K562 (cell line): ENCODE results near the gene NSUN2. TPM values are rescaled to one million over a fixed set of nuclear protein-coding genes. Genes with fewer than 3 reads are reported as not detected.
A peak's percentile ranks its signal among the peaks of the same experiment; 100 is the strongest.

Source experiments
- ADNP ChIP-seq: fragments of 200-800 bp; sonication (Bioruptor generic); IDR thresholded peaks from 2 replicates; pipeline ENCODE4 v1.6.1; 2016; ENCODE audit warnings: missing genetic modification characterization, missing compliant biosample characterization
- ATF7 ChIP-seq: fragments of 450-650 bp; IDR thresholded peaks from 2 replicates; pipeline ENCODE4 v1.7.1; 2014; ENCODE audit warnings: mild to moderate bottlenecking, moderate library complexity
- DMBX1 ChIP-seq: fragments of 250-450 bp; sonication (Bioruptor Pico); IDR thresholded peaks from 2 replicates; pipeline ENCODE4 v1.8.0; 2022; ENCODE audit warnings: inconsistent platforms, mild to moderate bottlenecking, moderate library complexity, borderline replicate concordance
- GABPA ChIP-seq: fragments of 200-800 bp; sonication (Bioruptor generic); conservative IDR thresholded peaks from 2 replicates; pipeline ENCODE4 v1.6.1; 2016; ENCODE audit warnings: low read depth, missing genetic modification characterization, missing compliant biosample characterization
- HCFC1 ChIP-seq: IDR thresholded peaks from 2 replicates; pipeline ENCODE4 v1.6.1; 2012; ENCODE audit warnings: low read depth, low read length, improper control_type of control experiment
- LEF1 ChIP-seq: fragments of 450-650 bp; IDR thresholded peaks from 2 replicates; pipeline ENCODE4 v1.6.1; 2016; ENCODE audit warnings: mild to moderate bottlenecking
- MEIS2 ChIP-seq: fragments of 450-650 bp; IDR thresholded peaks from 2 replicates; pipeline ENCODE4 v1.6.1; 2014; ENCODE audit warnings: mild to moderate bottlenecking; ENCODE audit not compliant: partially characterized antibody
- MYNN ChIP-seq, 2 experiments: sonication (generic); formaldehyde crosslinking in 1 of 2; IDR thresholded peaks; 2 replicates each; pipeline versions ENCODE4 v1.5.0 to v1.6.1; 2016 to 2020; ENCODE audit warnings: antibody characterized with exemption in 1 of 2, missing genetic modification reagents in 1 of 2
- POLR2B ChIP-seq: fragments of 450-650 bp; IDR thresholded peaks from 2 replicates; pipeline ENCODE4 v1.6.1; 2018; ENCODE audit warnings: low read depth; ENCODE audit not compliant: partially characterized antibody
- RB1 ChIP-seq: fragments of 450-650 bp; IDR thresholded peaks from 2 replicates; pipeline ENCODE4 v1.6.1; 2017; ENCODE audit warnings: low read depth, mild to moderate bottlenecking
- ZKSCAN1 ChIP-seq: fragments of 150-350 bp; IDR thresholded peaks from 2 replicates; pipeline ENCODE4 v1.6.1; 2016; ENCODE audit warnings: low read depth, low read length
- ZNF764 ChIP-seq: fragments of 250-450 bp; sonication (Bioruptor Pico); IDR thresholded peaks from 2 replicates; pipeline ENCODE4 v1.4.0; 2020; ENCODE audit warnings: low read depth, mild to moderate bottlenecking, moderate library complexity
- polyA plus RNA-seq, 8 experiments: library from polyadenylated mRNA; depleted of rRNA in 4 of 8; stranded (reverse) in 5 of 8; unstranded in 3 of 8; fragments of >200 nt; fragmentation: Nextera tagmentation in 2 of 8; fragmentation: Illumina TruSeq in 1 of 8; extraction: Ambion mirVana in 2 of 8; extraction: Trizol in 1 of 8; gene quantifications; 2 replicates each; pipeline versions ENCODE4 v1.2.1 to v1.2.3, GENCODE V29; 2011 to 2014; ENCODE audit warnings: inconsistent platforms in 1 of 8, missing spikeins in 1 of 8
- total RNA-seq, 7 experiments: library from RNA; depleted of rRNA in 6 of 7; stranded (reverse); fragments of >200 nt in 6 of 7; fragmentation: Illumina TruSeq in 2 of 7; extraction: Trizol in 2 of 7; gene quantifications; 2 replicates each; pipeline versions ENCODE4 v1.2.1 to v1.2.3, GENCODE V29; 2011 to 2021; ENCODE audit warnings: low replicate concordance in 1 of 7
- TF ChIP-seq, protein P1 (sequence below): conservative IDR thresholded peaks from 2 replicates; pipeline ENCODE4 v1.6.1; 2011; ENCODE audit warnings: low read depth, mild to moderate bottlenecking, low read length; ENCODE audit not compliant: control insufficient read depth
- TF ChIP-seq, protein P2 (sequence below): fragments of 450-650 bp; IDR thresholded peaks from 2 replicates; pipeline ENCODE4 v1.6.1; 2014; ENCODE audit warnings: low read depth, mild to moderate bottlenecking, moderate library complexity, borderline replicate concordance
- TF ChIP-seq, protein P3 (sequence below): fragments of 450-650 bp; formaldehyde crosslinking; IDR thresholded peaks from 2 replicates; pipeline ENCODE4 v1.4.0; 2020; ENCODE audit warnings: mild to moderate bottlenecking, moderate library complexity
- TF ChIP-seq, protein P4 (sequence below), 2 experiments: IDR thresholded peaks; 2 replicates each; pipeline ENCODE4 v1.6.1; 2011; ENCODE audit warnings: borderline replicate concordance in 1 of 2, control low read depth in 1 of 2, low read depth in 1 of 2, low read length in 1 of 2, mild to moderate bottlenecking in 1 of 2, mixed read lengths in 1 of 2, moderate library complexity in 1 of 2; ENCODE audit not compliant: insufficient read depth in 1 of 2, insufficient read length in 1 of 2, poor library complexity in 1 of 2, severe bottlenecking in 1 of 2; ENCODE audit errors: extremely low read depth in 1 of 2
- TF ChIP-seq, protein P5 (sequence below): fragments of 200-800 bp; sonication (Bioruptor generic); IDR thresholded peaks from 2 replicates; pipeline ENCODE4 v1.6.1; 2017; ENCODE audit warnings: missing genetic modification characterization, missing compliant biosample characterization
- TF ChIP-seq, protein P6 (sequence below): fragments of 250-450 bp; sonication (Bioruptor Pico); IDR thresholded peaks from 2 replicates; pipeline ENCODE4 v1.9.0; 2021; ENCODE audit warnings: mild to moderate bottlenecking, inconsistent platforms

NSUN2 gene
- total and polyA plus RNA-seq, 9 of the 15 experiments (the other 6 are each of a cell fraction or from before 2014, with no cell fraction given) = 9.2 to 167 (median 127) TPM

DNA sequence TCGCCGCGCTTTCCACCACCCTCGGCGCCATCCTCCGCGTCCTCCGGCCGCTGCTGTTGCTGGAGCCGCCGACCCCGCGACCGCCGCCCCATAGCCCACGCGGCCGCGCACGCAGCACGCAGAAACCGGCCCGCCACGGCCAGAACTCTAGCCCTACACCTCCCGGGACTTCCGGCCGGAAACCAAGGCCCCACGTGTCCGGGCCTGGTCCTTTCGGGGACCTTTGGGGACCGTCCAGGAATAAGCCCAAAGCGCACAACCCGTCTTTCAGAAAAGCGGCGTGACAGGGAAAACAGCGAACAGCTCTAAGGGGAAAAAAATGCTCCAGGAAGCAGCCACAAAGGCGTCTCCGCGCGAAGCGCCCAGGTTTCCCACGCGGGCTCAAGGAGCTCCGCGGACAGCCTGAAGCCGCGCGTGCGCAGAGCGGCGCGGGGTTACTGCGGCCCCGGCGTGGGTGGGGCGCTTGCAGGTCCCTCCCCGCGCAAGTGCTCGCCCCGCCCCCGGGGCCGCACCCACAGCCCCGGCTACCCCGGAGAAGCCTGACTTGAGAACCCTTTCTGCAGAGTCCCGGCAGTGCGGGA is at the start of gene NSUN2, which contains the start of gene SRD5A1 (continued):
- TF ChIP-seq, protein P1, sequence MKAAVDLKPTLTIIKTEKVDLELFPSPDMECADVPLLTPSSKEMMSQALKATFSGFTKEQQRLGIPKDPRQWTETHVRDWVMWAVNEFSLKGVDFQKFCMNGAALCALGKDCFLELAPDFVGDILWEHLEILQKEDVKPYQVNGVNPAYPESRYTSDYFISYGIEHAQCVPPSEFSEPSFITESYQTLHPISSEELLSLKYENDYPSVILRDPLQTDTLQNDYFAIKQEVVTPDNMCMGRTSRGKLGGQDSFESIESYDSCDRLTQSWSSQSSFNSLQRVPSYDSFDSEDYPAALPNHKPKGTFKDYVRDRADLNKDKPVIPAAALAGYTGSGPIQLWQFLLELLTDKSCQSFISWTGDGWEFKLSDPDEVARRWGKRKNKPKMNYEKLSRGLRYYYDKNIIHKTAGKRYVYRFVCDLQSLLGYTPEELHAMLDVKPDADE = peak; percentile 92
- TF ChIP-seq ADNP (no peak), RB1 (peak; percentile 86), HCFC1 (peak; percentile 74), MYNN (IDR thresholded peaks at IDR 0.05) (no peak), MYNN (CRISPR knock-in tag; IDR thresholded peaks at IDR 0.05) (no peak), ATF7 (peak; percentile 68; the same call in 1 of the 2 replicates), LEF1 (no peak), DMBX1 (CRISPR knock-in tag) (no peak), MEIS2 (peak; percentile 92), GABPA (peak; percentile 96), ZNF764 (CRISPR knock-in tag) (peak; percentile 25; the same call in 1 of the 2 replicates), ZKSCAN1 (peak; percentile 9; the same call in 1 of the 2 replicates), POLR2B (peak; percentile 59)
- TF ChIP-seq, protein P2, sequence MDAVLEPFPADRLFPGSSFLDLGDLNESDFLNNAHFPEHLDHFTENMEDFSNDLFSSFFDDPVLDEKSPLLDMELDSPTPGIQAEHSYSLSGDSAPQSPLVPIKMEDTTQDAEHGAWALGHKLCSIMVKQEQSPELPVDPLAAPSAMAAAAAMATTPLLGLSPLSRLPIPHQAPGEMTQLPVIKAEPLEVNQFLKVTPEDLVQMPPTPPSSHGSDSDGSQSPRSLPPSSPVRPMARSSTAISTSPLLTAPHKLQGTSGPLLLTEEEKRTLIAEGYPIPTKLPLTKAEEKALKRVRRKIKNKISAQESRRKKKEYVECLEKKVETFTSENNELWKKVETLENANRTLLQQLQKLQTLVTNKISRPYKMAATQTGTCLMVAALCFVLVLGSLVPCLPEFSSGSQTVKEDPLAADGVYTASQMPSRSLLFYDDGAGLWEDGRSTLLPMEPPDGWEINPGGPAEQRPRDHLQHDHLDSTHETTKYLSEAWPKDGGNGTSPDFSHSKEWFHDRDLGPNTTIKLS = peak; percentile 88
- TF ChIP-seq, protein P3, sequence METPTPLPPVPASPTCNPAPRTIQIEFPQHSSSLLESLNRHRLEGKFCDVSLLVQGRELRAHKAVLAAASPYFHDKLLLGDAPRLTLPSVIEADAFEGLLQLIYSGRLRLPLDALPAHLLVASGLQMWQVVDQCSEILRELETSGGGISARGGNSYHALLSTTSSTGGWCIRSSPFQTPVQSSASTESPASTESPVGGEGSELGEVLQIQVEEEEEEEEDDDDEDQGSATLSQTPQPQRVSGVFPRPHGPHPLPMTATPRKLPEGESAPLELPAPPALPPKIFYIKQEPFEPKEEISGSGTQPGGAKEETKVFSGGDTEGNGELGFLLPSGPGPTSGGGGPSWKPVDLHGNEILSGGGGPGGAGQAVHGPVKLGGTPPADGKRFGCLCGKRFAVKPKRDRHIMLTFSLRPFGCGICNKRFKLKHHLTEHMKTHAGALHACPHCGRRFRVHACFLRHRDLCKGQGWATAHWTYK = no peak
- TF ChIP-seq, protein P4, sequence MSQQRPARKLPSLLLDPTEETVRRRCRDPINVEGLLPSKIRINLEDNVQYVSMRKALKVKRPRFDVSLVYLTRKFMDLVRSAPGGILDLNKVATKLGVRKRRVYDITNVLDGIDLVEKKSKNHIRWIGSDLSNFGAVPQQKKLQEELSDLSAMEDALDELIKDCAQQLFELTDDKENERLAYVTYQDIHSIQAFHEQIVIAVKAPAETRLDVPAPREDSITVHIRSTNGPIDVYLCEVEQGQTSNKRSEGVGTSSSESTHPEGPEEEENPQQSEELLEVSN (IDR thresholded peaks at IDR 0.05; ENCODE audit: borderline replicate concordance in 1 of 2, extremely low read depth in 1 of 2, insufficient read depth in 1 of 2, insufficient read length in 1 of 2, low read depth in 1 of 2, low read length in 1 of 2, poor library complexity in 1 of 2, severe bottlenecking in 1 of 2) = peak in 1 of 2 experiments; percentile 39
- TF ChIP-seq, protein P5, sequence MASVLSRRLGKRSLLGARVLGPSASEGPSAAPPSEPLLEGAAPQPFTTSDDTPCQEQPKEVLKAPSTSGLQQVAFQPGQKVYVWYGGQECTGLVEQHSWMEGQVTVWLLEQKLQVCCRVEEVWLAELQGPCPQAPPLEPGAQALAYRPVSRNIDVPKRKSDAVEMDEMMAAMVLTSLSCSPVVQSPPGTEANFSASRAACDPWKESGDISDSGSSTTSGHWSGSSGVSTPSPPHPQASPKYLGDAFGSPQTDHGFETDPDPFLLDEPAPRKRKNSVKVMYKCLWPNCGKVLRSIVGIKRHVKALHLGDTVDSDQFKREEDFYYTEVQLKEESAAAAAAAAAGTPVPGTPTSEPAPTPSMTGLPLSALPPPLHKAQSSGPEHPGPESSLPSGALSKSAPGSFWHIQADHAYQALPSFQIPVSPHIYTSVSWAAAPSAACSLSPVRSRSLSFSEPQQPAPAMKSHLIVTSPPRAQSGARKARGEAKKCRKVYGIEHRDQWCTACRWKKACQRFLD = peak; percentile 91
- TF ChIP-seq, protein P6, sequence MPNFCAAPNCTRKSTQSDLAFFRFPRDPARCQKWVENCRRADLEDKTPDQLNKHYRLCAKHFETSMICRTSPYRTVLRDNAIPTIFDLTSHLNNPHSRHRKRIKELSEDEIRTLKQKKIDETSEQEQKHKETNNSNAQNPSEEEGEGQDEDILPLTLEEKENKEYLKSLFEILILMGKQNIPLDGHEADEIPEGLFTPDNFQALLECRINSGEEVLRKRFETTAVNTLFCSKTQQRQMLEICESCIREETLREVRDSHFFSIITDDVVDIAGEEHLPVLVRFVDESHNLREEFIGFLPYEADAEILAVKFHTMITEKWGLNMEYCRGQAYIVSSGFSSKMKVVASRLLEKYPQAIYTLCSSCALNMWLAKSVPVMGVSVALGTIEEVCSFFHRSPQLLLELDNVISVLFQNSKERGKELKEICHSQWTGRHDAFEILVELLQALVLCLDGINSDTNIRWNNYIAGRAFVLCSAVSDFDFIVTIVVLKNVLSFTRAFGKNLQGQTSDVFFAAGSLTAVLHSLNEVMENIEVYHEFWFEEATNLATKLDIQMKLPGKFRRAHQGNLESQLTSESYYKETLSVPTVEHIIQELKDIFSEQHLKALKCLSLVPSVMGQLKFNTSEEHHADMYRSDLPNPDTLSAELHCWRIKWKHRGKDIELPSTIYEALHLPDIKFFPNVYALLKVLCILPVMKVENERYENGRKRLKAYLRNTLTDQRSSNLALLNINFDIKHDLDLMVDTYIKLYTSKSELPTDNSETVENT (CRISPR knock-in tag) = 0 out of 2 replicates have a peak, but pooled peaks have one; percentile 46
